ENCODE measurements around the gene HECTD3. TPM values are rescaled to one million over a fixed set of nuclear protein-coding genes. Genes with fewer than 3 reads are reported as not detected.

Gene HECTD3
- total RNA-seq, 1 experiment from 2014 or later, result 16.6 TPM

Other genes starting within 250 kb of the HECTD3 start
- gene RPS8, start 235.8 kb downstream of the HECTD3 start, total RNA-seq (2014; rRNA removed; shearing (Covaris generic); ENCODE audit: low replicate concordance), result 1,783 and 1,946 TPM in 2 replicates
- gene BEST4, start 223.2 kb downstream of the HECTD3 start, total RNA-seq (2014; rRNA removed; shearing (Covaris generic); ENCODE audit: low replicate concordance), result not detected in 2 replicates
- gene PLK3, start 210.9 kb downstream of the HECTD3 start, total RNA-seq (2014; rRNA removed; shearing (Covaris generic); ENCODE audit: low replicate concordance), result 5.0 and 11.7 TPM in 2 replicates
- not detected in 2 replicates for gene DYNLT4, start 204.0 kb downstream of the HECTD3 start, total RNA-seq (2014; rRNA removed; shearing (Covaris generic); ENCODE audit: low replicate concordance)
- gene BTBD19, start 202.8 kb downstream of the HECTD3 start, total RNA-seq (2014; rRNA removed; shearing (Covaris generic); ENCODE audit: low replicate concordance), result 1.7 and 1.9 TPM in 2 replicates
- not detected in 2 replicates for gene PTCH2, start 168.1 kb downstream of the HECTD3 start, total RNA-seq (2014; rRNA removed; shearing (Covaris generic); ENCODE audit: low replicate concordance)
- gene EIF2B3, start 24.7 kb downstream of the HECTD3 start, total RNA-seq (2014; rRNA removed; shearing (Covaris generic); ENCODE audit: low replicate concordance), result 31.5 and 39.3 TPM in 2 replicates
- gene UROD, start 930 bp upstream of the HECTD3 start, total RNA-seq (2014; rRNA removed; shearing (Covaris generic); ENCODE audit: low replicate concordance), result 72.7 and 112 TPM in 2 replicates
- 0.81 and 1.6 TPM in 2 replicates for gene ZSWIM5, start 195.3 kb upstream of the HECTD3 start, total RNA-seq (2014; rRNA removed; shearing (Covaris generic); ENCODE audit: low replicate concordance)